ENCODE data around the gene NOL4L.

The NOL4L gene

GRCh38 chr20:32480371-32481241, 104.5 kb downstream of the NOL4L start:
- DNase-seq, result no peak

- DNase-seq, result no peak
Observed at GRCh38 chr20:32479697-32480171, 105.4 kb downstream of the NOL4L start.

- DNase-seq, result no peak
Observed at GRCh38 chr20:32479012-32479411, 106.1 kb downstream of the NOL4L start.

- no peak for DNase-seq
Observed at GRCh38 chr20:32478576-32478975, 106.6 kb downstream of the NOL4L start.

- DNase-seq, result no peak
Observed at GRCh38 chr20:32477594-32478512, 107.3 kb downstream of the NOL4L start.

GRCh38 chr20:32476684-32477593, 108.2 kb downstream of the NOL4L start:
- DNase-seq, result no peak

GRCh38 chr20:32474967-32475811, 109.9 kb downstream of the NOL4L start:
- no peak for DNase-seq

- no peak for DNase-seq
Observed at GRCh38 chr20:32474717-32474966, 110.5 kb downstream of the NOL4L start.

GRCh38 chr20:32474009-32474716, 111.0 kb downstream of the NOL4L start:
- DNase-seq, result no peak

- no peak for DNase-seq
Observed at GRCh38 chr20:32473231-32474008, 111.7 kb downstream of the NOL4L start.

- no peak for DNase-seq
Observed at GRCh38 chr20:32472581-32473207, 112.4 kb downstream of the NOL4L start.

GRCh38 chr20:32470940-32471339, 114.2 kb downstream of the NOL4L start:
- DNase-seq, result no peak

GRCh38 chr20:32470025-32470861, 114.9 kb downstream of the NOL4L start:
- no peak for DNase-seq

- no peak for DNase-seq
Observed at GRCh38 chr20:32468860-32469259, 116.3 kb downstream of the NOL4L start.

GRCh38 chr20:32468313-32468640, 116.9 kb downstream of the NOL4L start:
- no peak for DNase-seq

GRCh38 chr20:32467506-32468312, 117.4 kb downstream of the NOL4L start:
- no peak for DNase-seq

- no peak for DNase-seq
Observed at GRCh38 chr20:32466739-32467505, 118.2 kb downstream of the NOL4L start.

All from CD4-positive, alpha-beta T cell treated with Interleukin-17A for 1 hour (primary cell).